ENCODE measurements around the gene PFKL.

DNA sequence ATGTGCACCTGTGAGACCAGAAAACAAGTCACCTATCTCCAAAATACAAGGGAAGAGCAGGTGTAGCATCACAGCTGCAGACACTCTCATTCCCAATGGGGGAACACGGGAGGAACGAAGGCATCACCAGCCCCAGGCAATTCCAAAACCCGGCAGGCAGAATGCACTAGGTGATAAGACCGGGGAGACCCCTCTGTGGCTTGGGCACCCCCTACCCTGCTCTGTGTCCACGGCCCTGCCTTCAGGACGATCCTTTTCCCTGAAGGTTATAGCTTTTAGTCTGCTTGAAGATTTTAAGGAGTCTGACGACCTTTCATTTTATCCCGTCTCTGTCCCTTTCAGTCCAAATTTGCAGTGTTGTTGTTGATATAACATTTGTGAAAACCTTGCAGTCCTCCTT, 72.8 kb downstream of the PFKL start:
- TF ChIP-seq EZH2 (IDR thresholded peaks at IDR 0.05; ENCODE audit: insufficient read depth, poor library complexity, severe bottlenecking) (no peak), EZH2phosphoT487 (IDR thresholded peaks at IDR 0.05; ENCODE audit: insufficient read depth, low read depth) (no peak)
